IPS DF 6.9 (cell line): ENCODE data around the gene MREG.
"Not testable (repeated sequence)": the region's sequence is repeated elsewhere in the genome, so short reads cannot be mapped to it uniquely, and the experiment has no call there.

Source experiments
- DNase-seq: peaks from one replicate; pipeline ENCODE4 v3.0.0-alpha.2; 2013; ENCODE audit warnings: low read depth, low spot score
- H3K27ac ChIP-seq: one replicate; pipeline ENCODE4 v1.5.1; 2013; ENCODE audit warnings: low read length, control low read depth
- H3K27me3 ChIP-seq: 2 replicates; pipeline ENCODE4 v1.6.1; 2013; ENCODE audit warnings: mild to moderate bottlenecking, low read length; ENCODE audit not compliant: control insufficient read depth, insufficient read depth
- H3K36me3 ChIP-seq: 2 replicates; pipeline ENCODE4 v1.6.1; 2013; ENCODE audit warnings: low read length; ENCODE audit not compliant: control insufficient read depth, insufficient read depth
- H3K4me1 ChIP-seq: 2 replicates; pipeline ENCODE4 v1.6.1; 2013; ENCODE audit warnings: low read length; ENCODE audit not compliant: control insufficient read depth, insufficient read depth
- H3K4me3 ChIP-seq: 2 replicates; pipeline ENCODE4 v1.5.1; 2013; ENCODE audit warnings: mild to moderate bottlenecking, low read length
- H3K9me3 ChIP-seq: 2 replicates; pipeline ENCODE4 v1.6.1; 2013; ENCODE audit warnings: low read length, inconsistent platforms; ENCODE audit not compliant: control insufficient read depth, insufficient read depth
- WGBS: extraction: QIAGEN DNeasy Blood & Tissue Kit; methylation state at CpG from one replicate; pipeline ENCODE4 v1.1.7; 2013; ENCODE audit warnings: mixed read lengths, missing lambda C conversion rate; ENCODE audit not compliant: insufficient read length, insufficient coverage; 5-methylcytosine and 5-hydroxymethylcytosine counted together

Gene MREG

GRCh38 chr2:215971671-215972070, 41.7 kb downstream of the MREG start:
- no peak overlapping the region for H3K27ac ChIP-seq
- no peak overlapping the region for H3K4me3 ChIP-seq
- WGBS: no CpG with 5 or more reads among the region's 5 CpGs
- H3K36me3 ChIP-seq: no peaks in the 10 kb centered on the region
- H3K27me3 ChIP-seq: no peaks in the 10 kb centered on the region
- H3K4me1 ChIP-seq: peaks cover 3% of the 10 kb centered on the region
- DNase-seq: no peak
- H3K9me3 ChIP-seq: no peaks in the 10 kb centered on the region

- no CpG with 5 or more reads among the region's 4 CpGs for WGBS
Measured at GRCh38 chr2:215970894-215971293, 42.5 kb downstream of the MREG start.

GRCh38 chr2:215970425-215970824, 42.9 kb downstream of the MREG start:
- Histone ChIP-seq H3K36me3 (no peaks in the 10 kb centered on the region), H3K9me3 (no peaks in the 10 kb centered on the region), H3K27ac (no peak overlapping the region), H3K4me3 (no peak overlapping the region), H3K4me1 (peaks cover 3% of the 10 kb centered on the region), H3K27me3 (no peaks in the 10 kb centered on the region)
- no CpG with 5 or more reads among the region's 5 CpGs for WGBS
- DNase-seq: no peak

More at GRCh38 chr2:215970894-215971293, 42.5 kb downstream of the MREG start:
- not testable (repeated sequence) for H3K27ac ChIP-seq, H3K9me3 ChIP-seq, DNase-seq, H3K4me1 ChIP-seq, H3K4me3 ChIP-seq, H3K36me3 ChIP-seq, H3K27me3 ChIP-seq

- H3K36me3 ChIP-seq: no peaks in the 10 kb centered on the region
- H3K4me1 ChIP-seq: peaks cover 1% of the 10 kb centered on the region
- no CpG with 5 or more reads among the region's 6 CpGs for WGBS
- H3K27ac ChIP-seq: no peak overlapping the region
- DNase-seq: no peak
- no peaks in the 10 kb centered on the region for H3K27me3 ChIP-seq
- no peaks in the 10 kb centered on the region for H3K9me3 ChIP-seq
- no peak overlapping the region for H3K4me3 ChIP-seq
Measured at GRCh38 chr2:215969131-215969841, 44.1 kb downstream of the MREG start.

GRCh38 chr2:215968499-215968898, 44.9 kb downstream of the MREG start:
- no peaks in the 10 kb centered on the region for H3K27me3 ChIP-seq
- no peaks in the 10 kb centered on the region for H3K4me1 ChIP-seq
- no CpG with 5 or more reads among the region's 3 CpGs for WGBS

GRCh38 chr2:215967590-215968378, 45.6 kb downstream of the MREG start:
- Histone ChIP-seq H3K4me3 (no peak overlapping the region), H3K27me3 (no peaks in the 10 kb centered on the region), H3K27ac (no peak overlapping the region), H3K9me3 (no peaks in the 10 kb centered on the region), H3K4me1 (no peaks in the 10 kb centered on the region), H3K36me3 (no peaks in the 10 kb centered on the region)
- DNase-seq: no peak
- WGBS: no CpG with 5 or more reads among the region's 3 CpGs

More at GRCh38 chr2:215968499-215968898, 44.9 kb downstream of the MREG start:
- DNase-seq: no peak
- H3K9me3 ChIP-seq: no peaks in the 10 kb centered on the region
- no peak overlapping the region for H3K27ac ChIP-seq
- H3K36me3 ChIP-seq: no peaks in the 10 kb centered on the region
- no peak overlapping the region for H3K4me3 ChIP-seq

- Histone ChIP-seq H3K4me3 (no peak overlapping the region), H3K36me3 (no peaks in the 10 kb centered on the region), H3K27ac (no peak overlapping the region), H3K9me3 (no peaks in the 10 kb centered on the region), H3K4me1 (no peaks in the 10 kb centered on the region), H3K27me3 (no peaks in the 10 kb centered on the region)
- WGBS: no CpG with 5 or more reads among the region's 3 CpGs
- DNase-seq: no peak
Measured at GRCh38 chr2:215966951-215967350, 46.4 kb downstream of the MREG start.

GRCh38 chr2:215966274-215966673, 47.1 kb downstream of the MREG start:
- Histone ChIP-seq H3K4me1 (no peaks in the 10 kb centered on the region), H3K27ac (no peak overlapping the region), H3K9me3 (no peaks in the 10 kb centered on the region), H3K36me3 (no peaks in the 10 kb centered on the region), H3K27me3 (no peaks in the 10 kb centered on the region), H3K4me3 (no peak overlapping the region)
- WGBS: no CpG with 5 or more reads among the region's 4 CpGs
- DNase-seq: no peak

GRCh38 chr2:215965532-215966165, 47.7 kb downstream of the MREG start:
- WGBS: no CpG with 5 or more reads among the region's 1 CpG
- H3K27me3 ChIP-seq: no peaks in the 10 kb centered on the region
- H3K4me3 ChIP-seq: no peak overlapping the region
- no peaks in the 10 kb centered on the region for H3K4me1 ChIP-seq
- H3K36me3 ChIP-seq: no peaks in the 10 kb centered on the region
- H3K9me3 ChIP-seq: no peaks in the 10 kb centered on the region
- DNase-seq: no peak
- no peak overlapping the region for H3K27ac ChIP-seq

GRCh38 chr2:215961981-215962380, 51.4 kb downstream of the MREG start:
- no CpG with 5 or more reads among the region's 5 CpGs for WGBS
- no peaks in the 10 kb centered on the region for H3K36me3 ChIP-seq
- no peak overlapping the region for H3K27ac ChIP-seq
- H3K9me3 ChIP-seq: no peaks in the 10 kb centered on the region
- H3K4me3 ChIP-seq: no peak overlapping the region
- DNase-seq: no peak
- H3K4me1 ChIP-seq: no peaks in the 10 kb centered on the region
- no peaks in the 10 kb centered on the region for H3K27me3 ChIP-seq
